Suprapubic skin (tissue), 4 donors: ENCODE measurements around the gene CCSER1. TPM values are rescaled to one million over a fixed set of nuclear protein-coding genes. Genes with fewer than 3 reads are reported as not detected.
"Not testable (repeated sequence)": the region's sequence is repeated elsewhere in the genome, so short reads cannot be mapped to it uniquely, and the experiment has no call there.

Experiments used
- DNase-seq, 2 donors: peaks; one replicate each; pipeline ENCODE4 v3.0.0-alpha.2; 2019; ENCODE audit warnings: low spot score in 2 of 2
- H3K27ac ChIP-seq: fragments of 200-600 bp; sonication (generic); one replicate; pipeline ENCODE4 v1.5.1; 2019
- H3K27me3 ChIP-seq: fragments of 200-600 bp; sonication (generic); one replicate; pipeline ENCODE4 v1.5.1; 2019
- H3K36me3 ChIP-seq: fragments of 200-600 bp; sonication (generic); one replicate; pipeline ENCODE4 v1.5.1; 2019
- H3K4me1 ChIP-seq: fragments of 200-600 bp; sonication (generic); one replicate; pipeline ENCODE4 v1.5.1; 2019
- H3K4me3 ChIP-seq: fragments of 200-600 bp; sonication (generic); one replicate; pipeline ENCODE4 v1.5.1; 2019; ENCODE audit warnings: mild to moderate bottlenecking
- H3K9me3 ChIP-seq: fragments of 200-600 bp; sonication (generic); one replicate; pipeline ENCODE4 v1.5.1; 2019
- CTCF ChIP-seq, 2 donors: fragments of 200-600 bp in 1 of 2; fragments of 450-650 bp in 1 of 2; sonication (generic) in 1 of 2; IDR thresholded peaks; one replicate each; pipeline ENCODE4 v1.5.1; 2016 to 2019; ENCODE audit warnings: antibody characterized with exemption in 2 of 2, mild to moderate bottlenecking in 1 of 2, moderate library complexity in 1 of 2
- EP300 ChIP-seq: sonication (generic); formaldehyde crosslinking; IDR thresholded peaks from one replicate; pipeline ENCODE4 v1.6.1; 2017; ENCODE audit warnings: antibody characterized with exemption
- POLR2A ChIP-seq, 2 donors: fragments of 450-650 bp; IDR thresholded peaks; one replicate each; pipeline ENCODE4 v1.6.1; 2017; ENCODE audit warnings: antibody characterized with exemption in 2 of 2, mild to moderate bottlenecking in 2 of 2, moderate library complexity in 2 of 2
- POLR2AphosphoS5 ChIP-seq, 3 donors: sonication (generic); formaldehyde crosslinking; IDR thresholded peaks; one replicate each; pipeline ENCODE4 v1.6.1; 2017; ENCODE audit warnings: antibody characterized with exemption in 3 of 3
- WGBS: methylation state at CpG from one replicate; pipeline ENCODE4 v1.1.5; 2018; 5-methylcytosine and 5-hydroxymethylcytosine counted together
- total RNA-seq, 4 donors: library from RNA; depleted of rRNA; stranded (reverse); fragments of >200 nt; gene quantifications; one replicate each; pipeline ENCODE4 v1.1.0, GENCODE V29; 2016

Gene CCSER1
- total RNA-seq, 4 donors from 2014 or later: 6.7 to 39.5 (median 11.8) TPM

- Histone ChIP-seq H3K4me1 (no peaks in the 10 kb centered on the region), H3K36me3 (no peaks in the 10 kb centered on the region), H3K27me3 (no peaks in the 10 kb centered on the region), H3K4me3 (no peak overlapping the region), H3K9me3 (no peaks in the 10 kb centered on the region), H3K27ac (no peak overlapping the region)
- WGBS: 86% methylated on average over 2 of the region's 2 CpGs
- no peak for DNase-seq
- TF ChIP-seq CTCF (IDR thresholded peaks at IDR 0.05): no peak
- no peak for TF ChIP-seq POLR2A (IDR thresholded peaks at IDR 0.05)
- no peak for TF ChIP-seq POLR2AphosphoS5 (IDR thresholded peaks at IDR 0.05)
- TF ChIP-seq EP300: no peak
Observed at GRCh38 chr4:90889171-90889570, 762.0 kb downstream of the CCSER1 start.

- not testable (repeated sequence) for H3K4me3 ChIP-seq, H3K27ac ChIP-seq, H3K27me3 ChIP-seq, DNase-seq, H3K4me1 ChIP-seq, H3K36me3 ChIP-seq
- H3K9me3 ChIP-seq: peaks cover 11% of the 10 kb centered on the region
- WGBS: 87% methylated on average over 1 of the region's 1 CpG
Observed at GRCh38 chr4:90903413-90903812, 776.2 kb downstream of the CCSER1 start.

GRCh38 chr4:90904021-90904420, 776.8 kb downstream of the CCSER1 start:
- no peak for DNase-seq
- 24% methylated on average over 1 of the region's 1 CpG for WGBS
- no peaks in the 10 kb centered on the region for H3K4me1 ChIP-seq

GRCh38 chr4:90906239-90906638, 779.0 kb downstream of the CCSER1 start:
- 65% methylated on average over 3 of the region's 3 CpGs for WGBS
- Histone ChIP-seq H3K9me3 (peaks cover 6% of the 10 kb centered on the region), H3K27ac (no peak overlapping the region), H3K4me3 (no peak overlapping the region), H3K4me1 (no peaks in the 10 kb centered on the region), H3K27me3 (no peaks in the 10 kb centered on the region), H3K36me3 (no peaks in the 10 kb centered on the region)
- no peak for DNase-seq
- no peak for TF ChIP-seq POLR2AphosphoS5 (IDR thresholded peaks at IDR 0.05)
- TF ChIP-seq CTCF (IDR thresholded peaks at IDR 0.05): no peak
- no peak for TF ChIP-seq POLR2A (IDR thresholded peaks at IDR 0.05)
- no peak for TF ChIP-seq EP300

More at GRCh38 chr4:90904021-90904420, 776.8 kb downstream of the CCSER1 start:
- Histone ChIP-seq H3K9me3 (peaks cover 11% of the 10 kb centered on the region), H3K27ac (no peak overlapping the region), H3K4me3 (no peak overlapping the region), H3K27me3 (no peaks in the 10 kb centered on the region), H3K36me3 (no peaks in the 10 kb centered on the region)
- TF ChIP-seq POLR2AphosphoS5 (IDR thresholded peaks at IDR 0.05): no peak
- TF ChIP-seq CTCF (IDR thresholded peaks at IDR 0.05): no peak
- TF ChIP-seq POLR2A (IDR thresholded peaks at IDR 0.05): no peak
- TF ChIP-seq EP300: no peak

- 98% methylated on average over 16 of the region's 17 CpGs for WGBS
Observed at GRCh38 chr4:90911724-90912434, 784.7 kb downstream of the CCSER1 start.

GRCh38 chr4:90922174-90922573, 795.0 kb downstream of the CCSER1 start:
- 87% methylated on average over 2 of the region's 2 CpGs for WGBS
- TF ChIP-seq EP300: no peak
- TF ChIP-seq CTCF (IDR thresholded peaks at IDR 0.05): no peak
- no peak for TF ChIP-seq POLR2AphosphoS5 (IDR thresholded peaks at IDR 0.05)
- TF ChIP-seq POLR2A (IDR thresholded peaks at IDR 0.05): no peak

More at GRCh38 chr4:90911724-90912434, 784.7 kb downstream of the CCSER1 start:
- DNase-seq, H3K27ac ChIP-seq, H3K4me3 ChIP-seq, H3K9me3 ChIP-seq, H3K36me3 ChIP-seq, H3K4me1 ChIP-seq, H3K27me3 ChIP-seq: not testable (repeated sequence)

More at GRCh38 chr4:90922174-90922573, 795.0 kb downstream of the CCSER1 start:
- H3K4me3 ChIP-seq: no peak overlapping the region
- H3K4me1 ChIP-seq: no peaks in the 10 kb centered on the region
- no peaks in the 10 kb centered on the region for H3K9me3 ChIP-seq
- no peaks in the 10 kb centered on the region for H3K36me3 ChIP-seq
- DNase-seq: no peak
- no peak overlapping the region for H3K27ac ChIP-seq
- H3K27me3 ChIP-seq: no peaks in the 10 kb centered on the region
